Right lobe of liver (tissue), 4 donors: ENCODE measurements around the gene TMEM171.

ENCODE experiments used
- CTCF ChIP-seq, 4 donors: fragments of 200-600 bp in 3 of 4; fragments of 450-650 bp in 1 of 4; IDR thresholded peaks; one replicate each; pipeline versions ENCODE4 v1.5.1 to v1.8.0; 2016 to 2022; ENCODE audit warnings: antibody characterized with exemption in 4 of 4, mild to moderate bottlenecking in 2 of 4
- POLR2A ChIP-seq: fragments of 450-650 bp; IDR thresholded peaks from one replicate; pipeline ENCODE4 v1.6.1; 2017; ENCODE audit warnings: antibody characterized with exemption, mild to moderate bottlenecking
- donor health status: DM: no; HTN: no; CAD: no.
- donor health status: DM: no; HTN: no; CAD: no.
- donor health status: DM: no; HTN: yes; CAD: no.

GRCh38 chr5:73142035-73142434, 21.7 kb downstream of the TMEM171 start:
- TF ChIP-seq CTCF (IDR thresholded peaks at IDR 0.05) (no peak), POLR2A (no peak)
